GM12892 (cell line): ENCODE results near the gene MZF1.

Experiments used
- DNase-seq: peaks from one replicate; pipeline ENCODE4 v3.0.0; 2011; ENCODE audit not compliant: insufficient read length
- FAIRE-seq: peaks from 2 replicates; lab custom pipeline; 2011; peaks lifted over from hg19 to GRCh38; lab: Jason Lieb, UNC
- POLR2A ChIP-seq: IDR thresholded peaks from 2 replicates; pipeline ENCODE4 v1.6.1; 2011; ENCODE audit warnings: low read depth, low read length, control low read depth
- POLR2AphosphoS5 ChIP-seq: IDR thresholded peaks from 2 replicates; pipeline ENCODE4 v1.6.1; 2011; ENCODE audit warnings: low read depth, low read length, control low read depth
- TAF1 ChIP-seq: IDR thresholded peaks from 2 replicates; pipeline ENCODE4 v1.6.1; 2011; ENCODE audit warnings: low read depth, mild to moderate bottlenecking, control low read depth, low read length, borderline replicate concordance

Gene MZF1

DNA sequence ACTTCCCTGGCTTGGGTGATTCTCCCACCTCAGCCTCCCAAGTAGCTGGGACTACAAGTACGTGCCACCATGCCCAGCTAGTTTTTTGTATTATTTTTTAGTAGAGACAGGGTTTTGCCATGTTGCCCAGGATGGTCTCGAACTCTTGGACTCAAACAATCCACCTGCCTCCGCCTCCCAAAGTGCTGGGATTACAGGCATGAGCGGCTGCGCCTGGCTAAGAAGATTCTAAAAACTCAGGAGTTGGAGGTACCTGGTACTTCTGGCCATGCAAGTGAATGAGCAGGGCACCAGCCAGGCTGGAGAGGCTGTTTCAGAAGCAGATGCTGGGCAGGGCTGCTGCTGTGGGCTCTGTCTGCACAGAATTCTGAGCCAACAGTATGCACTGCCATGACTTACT, 6.1 kb downstream of the MZF1 start:
- no peak for DNase-seq
- FAIRE-seq: no peak
- TF ChIP-seq TAF1 (no peak), POLR2AphosphoS5 (no peak), POLR2A (no peak)

DNA sequence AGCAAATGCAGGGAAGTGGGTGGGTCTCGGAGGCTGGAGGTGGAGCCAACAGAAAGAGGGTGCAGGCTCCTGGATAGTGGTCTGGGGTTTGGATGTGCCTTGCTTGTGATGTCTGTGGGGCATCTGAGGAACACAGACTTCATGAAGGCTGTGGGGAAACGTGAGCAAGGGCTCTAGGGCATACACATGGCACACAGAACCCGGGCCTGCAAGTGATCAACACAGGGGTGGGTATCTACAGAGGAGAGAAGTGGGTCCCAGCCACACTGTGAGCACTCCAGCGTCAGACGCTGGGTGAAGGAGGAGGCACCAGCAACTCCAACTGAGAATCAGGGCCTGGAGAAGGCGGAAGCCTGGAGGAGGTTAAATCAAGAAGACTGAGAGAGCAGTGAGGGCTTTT, 9.3 kb downstream of the MZF1 start:
- TF ChIP-seq POLR2A (no peak), POLR2AphosphoS5 (no peak), TAF1 (no peak)
- FAIRE-seq: no peak

DNA sequence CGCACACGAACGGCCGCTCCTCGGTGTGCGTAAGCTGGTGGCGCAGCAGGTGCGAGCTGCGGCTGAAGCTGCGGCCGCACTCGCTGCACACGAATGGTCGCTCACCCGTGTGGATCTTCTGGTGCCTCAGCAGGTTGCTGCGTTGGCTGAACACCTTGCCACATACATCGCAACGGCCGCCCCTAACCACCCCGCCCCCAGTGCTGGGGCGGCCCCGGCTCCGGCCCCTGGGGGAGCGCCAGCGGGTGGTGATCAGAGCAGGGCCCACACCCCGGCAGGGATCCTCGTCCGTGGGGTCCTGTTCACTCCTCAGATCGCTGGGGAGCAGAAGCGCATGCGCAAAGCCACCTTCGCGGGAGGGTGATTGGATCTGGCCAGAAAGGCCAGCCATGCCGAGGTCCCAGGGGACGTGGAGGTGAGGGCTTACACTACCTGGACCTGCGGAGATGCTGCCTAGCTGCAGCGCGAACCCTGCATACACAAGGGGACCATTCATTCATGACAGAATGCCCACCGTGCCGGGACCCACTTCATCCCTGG, 10.0 kb downstream of the MZF1 start:
- FAIRE-seq (peak; percentile 84), DNase-seq (peak; percentile 58)
- TF ChIP-seq TAF1: no peak
- no peak for TF ChIP-seq POLR2A
- TF ChIP-seq POLR2AphosphoS5: no peak

More for the DNA sequence above, 9.3 kb downstream of the MZF1 start:
- no peak for DNase-seq

DNA sequence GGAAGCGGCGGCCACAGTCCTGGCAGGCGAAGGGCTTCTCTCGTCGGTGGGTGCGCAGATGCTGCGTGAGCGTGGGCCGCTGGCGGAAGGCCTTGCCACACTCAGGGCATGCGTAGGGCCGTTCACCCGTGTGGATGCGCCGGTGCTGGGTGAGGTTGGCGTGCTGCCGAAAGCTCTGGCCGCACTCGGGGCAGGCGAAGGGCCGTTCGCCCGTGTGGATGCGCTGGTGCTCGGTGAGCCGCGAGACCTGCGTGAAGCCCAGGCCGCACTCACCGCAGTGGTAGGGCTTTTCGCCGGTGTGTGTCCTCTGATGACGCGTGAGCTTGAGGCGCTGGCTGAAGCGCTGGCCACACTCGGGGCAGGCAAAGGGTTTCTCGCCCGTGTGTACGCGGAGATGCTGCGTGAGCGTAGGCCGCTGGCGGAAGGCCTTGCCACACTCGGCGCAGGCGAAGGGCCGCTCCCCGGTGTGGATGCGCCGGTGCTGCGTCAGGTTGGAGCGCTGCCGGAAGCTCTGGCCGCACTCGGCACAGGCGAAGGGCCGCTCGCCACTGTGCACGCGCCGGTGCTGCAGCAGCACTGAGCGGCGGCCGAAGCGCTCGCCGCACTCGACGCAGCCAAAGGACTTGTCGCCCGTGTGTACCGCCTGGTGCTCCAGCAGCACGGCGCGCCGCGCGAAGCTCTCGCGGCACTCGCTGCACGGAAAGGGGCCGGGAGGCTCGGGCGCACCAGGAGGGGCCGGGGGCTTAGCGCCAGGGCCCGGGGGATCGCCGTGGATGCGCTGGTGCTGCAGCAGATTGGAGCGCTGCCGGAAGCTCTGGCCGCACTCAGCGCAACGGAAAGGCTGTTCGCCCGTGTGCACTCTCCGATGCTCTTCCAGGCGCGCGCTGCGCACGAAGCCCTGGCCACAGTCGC, 10.8 kb downstream of the MZF1 start:
- FAIRE-seq (peak; percentile 53), DNase-seq (no peak)
- TF ChIP-seq TAF1 (no peak), POLR2AphosphoS5 (peak; percentile 47; the same call in 1 of the 2 replicates), POLR2A (peak; percentile 68; the same call in 1 of the 2 replicates)

DNA sequence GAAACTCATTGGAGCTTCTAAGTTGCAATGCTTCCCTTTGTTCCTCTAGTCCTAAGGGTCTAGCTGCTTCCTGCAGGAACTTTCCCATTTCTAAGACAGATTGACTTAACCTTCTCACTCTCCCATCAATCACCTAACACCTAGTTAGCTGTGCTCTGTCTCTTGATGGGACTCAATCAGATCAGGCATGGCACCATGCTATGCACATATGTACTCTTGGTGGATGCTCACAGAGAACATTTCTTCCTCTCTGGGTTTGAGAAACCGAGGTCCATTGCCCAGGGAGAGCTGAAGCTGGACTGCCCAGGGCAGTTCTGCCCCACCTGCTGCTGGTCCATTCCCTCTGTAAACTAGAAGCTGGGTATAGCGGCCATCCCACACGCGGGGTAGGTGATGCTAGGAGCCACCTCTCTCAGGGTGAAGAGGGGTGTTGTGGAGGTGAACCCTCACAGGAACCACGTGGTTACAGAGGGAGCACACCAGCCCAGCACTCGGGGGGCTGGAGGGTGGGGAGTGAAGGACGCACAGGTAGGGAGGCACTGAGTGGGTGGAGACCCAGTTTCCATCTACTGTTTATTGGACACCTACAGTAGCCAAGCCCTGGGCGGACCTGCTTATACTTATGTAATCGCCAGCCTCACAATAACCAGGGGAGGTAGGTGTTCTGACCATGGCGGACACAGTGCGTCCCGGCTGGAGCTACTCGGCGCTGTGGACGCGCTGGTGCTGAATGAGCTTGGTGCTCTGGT, 11.6 kb downstream of the MZF1 start:
- TF ChIP-seq TAF1 (no peak), POLR2A (no peak), POLR2AphosphoS5 (no peak)
- FAIRE-seq: no peak
- DNase-seq: no peak

DNA sequence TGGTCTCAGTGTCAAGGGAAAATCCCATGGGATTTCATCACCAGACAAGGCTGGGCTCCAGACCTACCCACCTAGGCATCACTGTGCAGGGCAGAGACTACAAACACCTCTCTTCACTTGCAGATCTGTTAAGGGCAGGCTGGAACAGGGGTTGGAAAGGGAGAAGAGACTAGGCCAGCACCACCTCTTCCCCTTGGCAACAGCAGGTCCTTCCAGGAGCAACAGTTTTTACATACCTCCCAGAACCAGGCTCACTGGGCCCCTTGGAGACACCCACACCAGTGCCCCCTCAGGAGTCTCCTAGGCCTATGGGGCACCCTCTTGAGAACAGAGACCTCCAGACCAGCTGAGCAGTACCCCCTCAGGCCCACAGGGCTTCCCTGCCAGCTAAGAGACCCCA, 12.2 kb downstream of the MZF1 start:
- FAIRE-seq: no peak
- DNase-seq: no peak
- no peak for TF ChIP-seq POLR2A
- TF ChIP-seq POLR2AphosphoS5: no peak

DNA sequence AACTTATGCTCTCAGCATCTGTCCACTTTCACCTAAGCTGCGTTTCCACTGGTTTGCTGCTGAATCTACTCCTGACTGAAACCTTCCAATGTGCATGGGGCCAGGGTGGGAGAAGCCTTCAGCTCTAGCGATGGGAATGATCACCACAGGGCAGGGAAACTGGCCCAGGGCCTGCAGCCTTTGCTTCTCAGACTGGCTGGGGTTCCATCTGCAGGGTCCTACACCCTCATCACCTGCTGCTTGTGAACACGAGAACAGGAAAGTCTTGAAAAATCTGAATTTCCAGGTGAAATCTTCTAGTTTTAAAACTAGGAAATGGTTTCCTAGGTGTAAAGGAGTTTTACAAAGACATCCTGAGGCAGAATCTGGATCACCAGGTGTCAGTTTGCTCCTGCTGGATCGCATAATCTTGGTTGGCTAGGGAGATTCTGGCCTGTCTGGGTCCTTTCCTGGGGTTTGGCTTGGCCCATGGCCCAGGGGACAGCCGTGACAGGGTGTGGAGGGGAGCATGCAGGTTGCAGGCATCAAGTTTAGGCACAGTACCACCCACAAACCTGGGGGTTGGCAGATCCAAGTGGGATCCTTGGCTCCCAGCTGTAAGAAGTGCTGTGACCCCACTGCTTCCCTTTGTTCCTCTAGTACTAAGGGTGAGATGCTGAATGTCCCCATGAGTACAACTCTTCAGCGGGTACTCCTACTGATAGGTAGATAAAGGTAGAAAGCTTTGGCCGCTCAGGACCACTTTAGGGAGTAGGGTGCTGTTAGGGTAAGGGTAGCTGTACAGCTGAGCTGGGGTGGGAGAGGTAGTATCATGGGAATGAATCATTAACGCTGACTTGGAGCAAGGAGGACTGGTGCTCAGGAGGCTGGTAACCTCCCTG, 12.9 kb downstream of the MZF1 start:
- DNase-seq (no peak), FAIRE-seq (no peak)
- no peak for TF ChIP-seq POLR2A
- no peak for TF ChIP-seq POLR2AphosphoS5
- TF ChIP-seq TAF1: no peak

DNA sequence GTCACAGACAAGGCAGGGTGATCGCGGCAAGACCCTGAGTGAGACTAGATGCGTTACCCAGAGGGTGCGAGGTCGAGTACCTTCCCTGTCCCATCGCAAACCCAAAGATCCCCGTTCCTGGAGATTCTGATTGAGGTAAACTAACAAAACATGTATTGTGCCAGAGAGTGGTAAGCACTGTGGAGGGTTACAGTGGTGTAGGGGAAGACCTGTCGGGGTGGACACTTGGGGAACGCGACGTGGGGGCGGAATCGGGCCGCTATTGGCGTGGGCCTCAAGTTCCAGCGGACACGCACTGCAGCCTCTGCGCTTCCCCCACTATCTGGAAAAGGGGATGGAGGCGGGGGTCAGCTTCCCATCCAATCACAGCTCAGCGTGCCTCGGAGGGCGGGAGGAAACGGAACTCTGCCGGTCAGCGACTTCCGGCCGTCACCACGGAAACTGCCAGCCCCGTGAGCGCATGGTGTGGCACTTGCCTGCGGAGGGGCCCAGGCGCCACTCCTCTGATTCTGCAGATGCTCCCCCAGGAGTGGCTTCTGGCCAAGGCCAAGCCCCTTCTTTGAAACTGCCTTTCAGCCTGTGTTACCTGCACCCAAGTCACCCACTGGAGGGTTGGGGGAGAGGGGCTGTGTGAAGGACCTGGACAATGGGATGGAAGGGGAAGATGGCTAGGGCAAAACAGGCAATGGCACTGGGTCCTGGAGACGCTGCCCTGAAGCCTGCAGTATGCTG, 13.7 kb downstream of the MZF1 start:
- DNase-seq (peak; percentile 93), FAIRE-seq (no peak)
- peak; percentile 68; the same call in 1 of the 2 replicates for TF ChIP-seq TAF1
- peak; percentile 94 for TF ChIP-seq POLR2A
- peak; percentile 94 for TF ChIP-seq POLR2AphosphoS5

DNA sequence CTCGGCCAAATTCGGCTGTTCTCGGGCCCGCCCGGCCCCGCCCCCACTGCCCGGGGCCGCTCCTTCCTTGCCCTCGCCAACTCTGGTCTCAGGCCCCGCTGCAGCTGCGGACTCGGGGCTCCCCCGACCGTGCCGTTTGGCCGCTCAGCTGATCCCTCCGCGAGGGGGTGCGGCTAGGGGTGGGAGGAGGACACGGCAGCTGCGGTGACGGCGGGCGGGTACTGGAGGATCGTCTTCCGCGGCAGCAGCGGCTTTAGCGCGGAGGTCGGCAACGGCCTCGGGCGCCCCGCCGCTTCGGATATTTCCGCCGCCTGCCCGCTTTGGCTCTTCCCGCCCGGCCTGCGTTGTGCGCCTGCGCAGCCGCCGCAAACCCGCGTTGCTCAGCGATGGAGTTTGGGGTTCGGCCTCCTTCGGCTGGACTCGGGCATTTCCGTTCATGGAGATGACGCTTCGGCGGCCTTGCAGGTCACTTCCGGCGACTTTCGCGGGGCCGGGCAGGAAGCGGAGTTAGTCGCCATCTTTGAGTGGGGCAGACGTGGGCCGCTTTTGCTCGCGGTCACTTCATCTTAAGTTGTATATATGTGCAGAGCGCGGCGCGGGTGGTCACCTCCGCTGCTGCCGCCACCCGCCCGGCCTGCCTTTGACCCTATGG, 14.4 kb downstream of the MZF1 start:
- TF ChIP-seq POLR2A (no peak), TAF1 (peak; percentile 35; the same call in 1 of the 2 replicates)
- peak; percentile 95 for DNase-seq
- peak; percentile 99 for FAIRE-seq

DNA sequence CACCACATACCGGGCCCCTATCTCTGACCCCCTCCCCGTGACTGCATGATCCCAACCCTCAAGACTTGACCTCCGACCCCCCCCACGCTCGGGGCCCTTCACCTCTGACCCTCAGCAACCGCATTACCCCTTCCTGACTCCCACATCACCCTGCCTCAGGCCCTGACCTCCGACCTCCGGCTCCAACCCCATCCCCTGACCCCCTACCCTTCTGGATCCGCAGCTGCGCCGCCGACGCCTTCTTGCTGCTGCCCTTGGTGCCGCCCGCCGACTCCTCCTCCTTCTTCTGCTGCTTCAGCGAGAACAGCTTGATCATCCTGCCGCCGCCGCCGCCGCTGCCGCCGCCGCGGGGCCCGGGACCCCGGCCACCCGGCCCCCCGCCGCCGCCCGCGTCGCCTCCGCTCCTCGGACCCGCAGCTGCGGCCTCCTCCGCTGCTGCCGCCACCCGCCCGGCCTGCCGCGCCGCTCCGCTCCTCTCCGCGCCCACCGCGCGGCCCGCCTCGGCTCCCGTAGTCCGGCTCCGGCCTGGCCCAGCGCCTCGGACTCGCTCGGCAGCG, 15.0 kb downstream of the MZF1 start, which contains the start of gene UBE2M:
TSS of gene UBE2M (minus strand) at position 546 of the 557 bp plus-strand sequence. CDS start at position 316, 230 bp downstream.
- 0 out of 2 replicates have a peak, but pooled peaks have one; percentile 16 for TF ChIP-seq POLR2A
- TF ChIP-seq POLR2AphosphoS5: no peak
- no peak for FAIRE-seq
- DNase-seq: no peak
